Stimulated activated CD4-positive, alpha-beta T cell treated with anti-CD3 and anti-CD28 coated beads, Interleukin-4, amount 100 ng/mL, for 48 hours (primary cell): ENCODE measurements around the gene OR5K3.

Source experiments
- DNase-seq, 2 donors: peaks; one replicate each; pipeline ENCODE4 v3.0.0-alpha.2; 2020; ENCODE audit warnings: low read depth in 2 of 2

Gene OR5K3

DNA sequence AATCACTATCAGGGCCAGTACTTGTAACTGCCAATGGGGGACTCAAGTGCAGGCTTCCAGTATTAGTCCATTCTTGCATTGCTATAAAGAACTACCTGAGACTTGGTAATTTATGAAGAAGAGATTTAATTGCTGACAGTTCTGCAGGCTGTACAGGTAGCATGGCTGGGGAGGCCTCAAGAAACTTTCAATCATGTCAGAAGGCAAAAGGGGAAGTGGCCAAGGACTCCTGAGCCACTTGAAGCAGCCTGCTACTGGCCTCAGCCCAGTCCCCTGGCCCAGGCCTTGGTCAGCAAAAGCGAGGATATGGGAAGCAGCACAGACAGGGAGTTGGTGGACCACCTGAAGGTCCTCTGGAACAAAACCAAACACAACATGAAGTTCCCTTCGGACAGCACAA, 43.3 kb downstream of the OR5K3 start:
- no peak for DNase-seq

DNA sequence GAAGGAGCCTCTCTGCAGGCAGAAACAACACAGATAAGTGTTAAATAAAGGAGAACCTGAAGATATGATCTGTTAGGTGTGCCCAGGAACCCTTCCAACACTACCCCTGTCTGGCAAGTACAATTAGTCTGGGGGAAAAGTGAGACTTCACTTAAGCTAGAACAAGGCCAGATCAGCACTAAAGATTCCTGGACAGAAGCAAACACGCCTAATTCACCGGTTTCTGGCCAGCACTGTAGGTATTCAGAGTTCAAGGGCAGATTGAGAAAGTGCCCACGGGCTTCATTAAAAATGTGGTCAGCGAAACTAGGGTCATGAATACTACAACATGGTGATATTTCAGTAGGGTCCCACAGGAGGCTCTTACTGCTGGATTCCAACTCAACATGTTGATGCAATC, 43.9 kb downstream of the OR5K3 start:
- no peak for DNase-seq

DNA sequence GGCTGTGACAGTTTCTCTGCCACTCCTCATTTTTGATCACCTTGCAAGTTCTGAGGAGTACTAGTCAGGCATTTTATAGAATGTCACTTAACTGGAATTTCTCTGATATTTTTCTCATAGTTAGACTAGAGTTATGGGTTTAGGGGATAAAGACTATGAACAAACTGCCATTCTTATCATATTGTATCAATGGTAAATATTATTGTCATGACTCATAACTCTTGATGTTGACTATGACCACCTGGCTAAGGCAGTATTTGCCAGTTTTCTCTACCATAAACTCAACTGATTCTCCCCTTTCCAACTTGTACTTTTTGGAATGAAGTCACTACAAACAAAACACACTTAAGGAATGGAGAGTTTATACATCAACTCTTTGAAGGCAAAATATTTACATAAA, 49.8 kb downstream of the OR5K3 start:
- no peak for DNase-seq
